Retinal pigment epithelial cell (primary cell): ENCODE results near the gene MUC15.
A peak's percentile ranks its signal among the peaks of the same experiment; 100 is the strongest.

ENCODE experiments used
- DNase-seq: peaks from one replicate; pipeline ENCODE4 v3.0.0-alpha.2; 2010; ENCODE audit warnings: low read depth
- H3K4me3 ChIP-seq: 2 replicates; pipeline ENCODE4 v1.5.1; 2011; ENCODE audit warnings: mild to moderate bottlenecking, low read length, control low read depth, moderate library complexity
- CTCF ChIP-seq: conservative IDR thresholded peaks from 2 replicates; pipeline ENCODE4 v1.5.1; 2011; ENCODE audit warnings: low read depth, low read length, control low read depth, inconsistent platforms

MUC15 gene

GRCh38 chr11:26571861-26572654 is at the start of gene MUC15:
MUC15 (minus strand) TSS chr11:26572263; CDS start chr11:26567094, 5,169 bp downstream.
- no peak within 1 kb of the TSS for H3K4me3 ChIP-seq
- DNase-seq, result no peak
- TF ChIP-seq CTCF, result no peak

- TF ChIP-seq CTCF, result no peak
- peak; percentile 15 for DNase-seq
- H3K4me3 ChIP-seq, result no peak overlapping the region
Observed at GRCh38 chr11:26621132-26621531, 49.1 kb upstream of the MUC15 start.

- peak; percentile 0 for DNase-seq
- TF ChIP-seq CTCF, result no peak
- no peak overlapping the region for H3K4me3 ChIP-seq
Observed at GRCh38 chr11:26620282-26621045, 48.4 kb upstream of the MUC15 start.

GRCh38 chr11:26618441-26618840 is 46.4 kb upstream of the MUC15 start:
- no peak for DNase-seq
- H3K4me3 ChIP-seq, result no peak overlapping the region
- no peak for TF ChIP-seq CTCF

- no peak overlapping the region for H3K4me3 ChIP-seq
- TF ChIP-seq CTCF, result no peak
- no peak for DNase-seq
Observed at GRCh38 chr11:26613759-26614158, 41.7 kb upstream of the MUC15 start.

GRCh38 chr11:26608507-26609146 is 36.6 kb upstream of the MUC15 start:
- DNase-seq, result no peak
- no peak overlapping the region for H3K4me3 ChIP-seq
- TF ChIP-seq CTCF, result no peak
